ENCODE measurements around the gene TLCD3A.
A peak's percentile ranks its signal among the peaks of the same experiment; 100 is the strongest.

The TLCD3A gene

DNA sequence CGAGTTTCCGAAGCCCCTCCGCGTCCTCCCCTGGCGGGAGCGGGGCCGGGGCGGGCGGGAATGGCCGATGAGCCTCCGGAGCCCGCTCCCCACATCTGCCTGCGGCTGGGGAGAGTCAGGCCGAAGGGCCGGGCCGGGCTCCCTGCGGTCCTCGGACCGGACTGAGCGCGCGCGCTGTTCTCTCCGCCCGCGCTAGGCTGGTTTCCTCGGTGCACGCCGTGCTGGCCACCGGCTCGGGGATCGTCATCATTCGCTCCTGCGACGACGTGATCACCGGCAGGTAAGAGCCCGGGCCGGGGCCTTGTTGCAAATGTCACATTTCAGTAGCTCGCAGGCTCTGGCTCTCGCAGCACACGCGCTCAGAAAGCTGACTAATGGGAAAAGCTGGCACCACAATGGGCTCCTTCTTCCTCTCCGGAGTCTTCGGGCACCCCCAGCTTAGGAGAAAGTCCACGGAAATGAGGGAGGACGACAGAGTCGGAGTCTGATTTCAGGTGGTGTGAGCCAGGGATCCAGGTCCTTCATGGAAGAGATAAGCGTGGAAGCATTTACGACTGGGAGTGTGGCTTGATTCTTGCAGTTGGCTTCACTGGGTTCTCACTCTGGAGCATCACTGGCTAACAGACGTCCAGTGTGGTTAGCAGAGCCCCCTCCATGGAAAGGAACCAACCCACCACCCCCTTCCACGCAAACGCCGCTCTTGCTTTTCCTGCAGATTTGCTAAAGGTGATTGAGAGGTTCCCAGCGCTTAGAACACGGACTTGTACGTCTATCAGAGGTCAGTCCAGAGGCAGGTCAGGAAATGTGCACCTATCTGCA, 715 bp downstream of the TLCD3A start:
- no peaks in the 10 kb centered on the region for H3K9me3 ChIP-seq (ENCODE audit: control insufficient read depth, low read length)
- no peaks in the 10 kb centered on the region for H3K27me3 ChIP-seq (replicated peaks; ENCODE audit: control insufficient read depth, insufficient read depth, low read length, poor library complexity, severe bottlenecking)
- peaks cover 8% of the 10 kb centered on the region for H3K4me1 ChIP-seq (ENCODE audit: control insufficient read depth, insufficient read depth, low read length, poor library complexity, severe bottlenecking)
- no peak for DNase-seq
- H3K4me3 ChIP-seq (ENCODE audit: insufficient read depth, low read depth, low read length, poor library complexity, severe bottlenecking) = peak overlapping the region; percentile 50
- H3K27ac ChIP-seq (ENCODE audit: insufficient read depth, low read length, poor library complexity, severe bottlenecking) = peak overlapping the region; percentile 11
- H3K36me3 ChIP-seq (ENCODE audit: control insufficient read depth, insufficient read depth, low read length) = no peaks in the 10 kb centered on the region

DNA sequence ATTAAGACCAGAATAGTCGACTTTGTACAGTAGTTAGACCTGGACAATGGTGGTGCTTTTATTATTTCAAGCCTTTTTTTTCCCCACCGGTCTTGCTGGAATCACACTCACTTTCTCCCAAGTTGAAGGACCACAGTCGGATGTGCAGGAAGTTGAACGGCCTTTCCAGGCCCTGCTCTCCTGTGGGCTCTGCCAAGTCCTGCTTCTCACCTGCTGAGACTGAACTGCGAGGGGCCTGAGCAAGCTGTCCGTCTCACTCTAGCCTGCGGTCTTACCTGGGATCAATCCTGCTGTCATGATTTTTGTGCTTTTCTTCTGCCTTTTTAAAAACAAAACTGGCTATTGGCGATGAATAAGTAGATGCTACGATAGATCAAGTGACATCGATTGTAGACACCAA, 1.3 kb downstream of the TLCD3A start:
- no peak overlapping the region for H3K27ac ChIP-seq (ENCODE audit: insufficient read depth, low read length, poor library complexity, severe bottlenecking)
- H3K36me3 ChIP-seq (ENCODE audit: control insufficient read depth, insufficient read depth, low read length) = no peaks in the 10 kb centered on the region
- H3K4me3 ChIP-seq (ENCODE audit: insufficient read depth, low read depth, low read length, poor library complexity, severe bottlenecking) = no peak overlapping the region
- no peaks in the 10 kb centered on the region for H3K9me3 ChIP-seq (ENCODE audit: control insufficient read depth, low read length)
- DNase-seq = no peak
- H3K4me1 ChIP-seq (ENCODE audit: control insufficient read depth, insufficient read depth, low read length, poor library complexity, severe bottlenecking) = peaks cover 8% of the 10 kb centered on the region
- no peaks in the 10 kb centered on the region for H3K27me3 ChIP-seq (replicated peaks; ENCODE audit: control insufficient read depth, insufficient read depth, low read length, poor library complexity, severe bottlenecking)

DNA sequence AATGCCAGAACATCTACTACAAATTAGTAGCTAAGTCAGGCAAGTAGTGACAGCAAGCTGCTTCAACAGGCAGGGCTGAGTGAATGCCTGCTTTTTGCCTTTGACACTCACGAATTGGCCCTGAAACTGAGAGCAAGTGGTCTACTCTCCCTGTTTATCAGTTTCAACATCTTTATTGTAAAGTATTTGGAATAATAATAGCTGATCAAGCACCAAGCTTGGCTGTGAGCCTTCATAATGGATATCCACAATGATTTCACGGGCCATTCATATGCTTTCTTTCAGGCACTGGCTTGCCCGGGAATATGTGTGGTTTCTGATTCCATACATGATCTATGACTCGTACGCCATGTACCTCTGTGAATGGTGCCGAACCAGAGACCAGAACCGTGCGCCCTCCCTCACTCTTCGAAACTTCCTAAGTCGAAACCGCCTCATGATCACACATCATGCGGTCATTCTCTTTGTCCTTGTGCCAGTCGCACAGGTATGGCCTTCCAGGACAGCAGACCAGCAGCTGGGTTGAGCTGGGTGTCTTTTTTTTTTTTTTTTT, 5.2 kb downstream of the TLCD3A start:
- H3K4me3 ChIP-seq (ENCODE audit: insufficient read depth, low read depth, low read length, poor library complexity, severe bottlenecking) = no peak overlapping the region
- peaks cover 4% of the 10 kb centered on the region for H3K4me1 ChIP-seq (ENCODE audit: control insufficient read depth, insufficient read depth, low read length, poor library complexity, severe bottlenecking)
- no peaks in the 10 kb centered on the region for H3K9me3 ChIP-seq (ENCODE audit: control insufficient read depth, low read length)
- peaks cover 4% of the 10 kb centered on the region for H3K36me3 ChIP-seq (ENCODE audit: control insufficient read depth, insufficient read depth, low read length)
- no peak overlapping the region for H3K27ac ChIP-seq (ENCODE audit: insufficient read depth, low read length, poor library complexity, severe bottlenecking)
- H3K27me3 ChIP-seq (replicated peaks; ENCODE audit: control insufficient read depth, insufficient read depth, low read length, poor library complexity, severe bottlenecking) = no peaks in the 10 kb centered on the region
- no peak for DNase-seq

DNA sequence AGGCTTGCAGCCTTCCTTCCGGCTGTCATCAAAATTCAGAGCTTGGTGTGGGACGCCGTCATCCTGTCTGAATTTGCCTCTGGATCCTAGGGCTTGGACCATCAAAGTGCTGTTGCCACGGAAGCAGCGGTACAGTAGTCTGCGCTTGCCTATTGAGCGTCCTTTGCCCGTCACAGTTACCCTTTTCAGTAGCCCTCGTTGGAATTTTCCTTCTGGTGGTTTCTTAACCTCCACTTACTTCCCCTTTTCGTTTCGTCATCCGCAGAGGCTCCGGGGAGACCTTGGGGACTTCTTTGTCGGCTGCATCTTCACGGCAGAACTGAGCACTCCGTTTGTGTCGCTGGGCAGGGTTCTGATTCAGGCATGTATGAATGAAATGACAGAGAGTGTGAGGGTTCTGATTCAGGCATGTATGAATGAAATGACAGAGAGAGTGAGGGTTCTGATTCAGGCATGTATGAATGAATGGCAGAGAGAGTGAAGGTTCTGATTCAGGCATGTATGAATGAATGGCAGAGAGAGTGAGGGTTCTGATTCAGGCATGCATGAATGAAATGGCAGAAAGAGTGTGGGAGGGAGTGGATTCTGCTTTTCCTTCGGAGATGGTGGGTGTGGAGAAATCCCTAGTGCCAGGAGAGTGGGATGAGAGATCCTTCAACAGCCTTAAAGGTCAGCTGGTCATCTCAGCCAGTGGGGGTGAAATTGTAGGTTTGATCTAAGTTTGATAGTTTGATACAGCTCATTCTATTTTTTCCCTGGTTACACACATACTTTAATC, 8.0 kb downstream of the TLCD3A start:
- no peak overlapping the region for H3K4me3 ChIP-seq (ENCODE audit: insufficient read depth, low read depth, low read length, poor library complexity, severe bottlenecking)
- no peak overlapping the region for H3K27ac ChIP-seq (ENCODE audit: insufficient read depth, low read length, poor library complexity, severe bottlenecking)
- no peaks in the 10 kb centered on the region for H3K9me3 ChIP-seq (ENCODE audit: control insufficient read depth, low read length)
- no peaks in the 10 kb centered on the region for H3K27me3 ChIP-seq (replicated peaks; ENCODE audit: control insufficient read depth, insufficient read depth, low read length, poor library complexity, severe bottlenecking)
- no peaks in the 10 kb centered on the region for H3K4me1 ChIP-seq (ENCODE audit: control insufficient read depth, insufficient read depth, low read length, poor library complexity, severe bottlenecking)
- no peak for DNase-seq
- H3K36me3 ChIP-seq (ENCODE audit: control insufficient read depth, insufficient read depth, low read length) = peaks cover 19% of the 10 kb centered on the region

DNA sequence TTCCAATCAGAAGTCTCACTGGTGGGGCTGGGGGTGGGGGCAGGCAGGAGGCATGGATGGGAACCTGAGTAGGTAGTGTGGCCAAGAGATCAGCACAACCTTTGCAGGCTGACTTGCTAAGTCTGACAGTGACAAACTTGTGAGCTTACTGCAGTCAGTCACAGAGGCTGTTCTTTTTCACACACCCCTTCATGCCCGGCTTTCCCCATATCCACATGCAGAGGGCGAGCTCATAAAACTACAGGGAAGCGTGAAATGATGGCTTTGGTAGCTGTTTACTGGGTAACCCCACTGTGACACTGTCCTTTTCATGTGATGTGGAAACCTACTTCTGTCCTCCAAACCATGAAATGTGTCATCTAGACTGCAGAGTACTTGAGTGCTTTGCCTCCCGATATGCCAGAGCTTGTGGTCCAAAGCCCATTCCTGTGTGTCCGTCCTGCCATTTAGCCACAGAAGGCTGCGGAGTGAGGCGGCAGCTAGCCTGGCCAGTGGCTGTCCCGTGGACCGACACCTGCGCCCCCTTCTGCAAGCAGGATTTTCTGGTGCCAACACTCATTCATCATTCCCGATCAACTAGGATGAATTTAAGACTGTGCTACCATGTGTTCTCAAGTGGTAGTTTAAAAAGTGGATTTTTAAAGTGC, 9.9 kb downstream of the TLCD3A start:
- no peaks in the 10 kb centered on the region for H3K9me3 ChIP-seq (ENCODE audit: control insufficient read depth, low read length)
- H3K27me3 ChIP-seq (replicated peaks; ENCODE audit: control insufficient read depth, insufficient read depth, low read length, poor library complexity, severe bottlenecking) = no peaks in the 10 kb centered on the region
- H3K27ac ChIP-seq (ENCODE audit: insufficient read depth, low read length, poor library complexity, severe bottlenecking) = no peak overlapping the region
- no peak overlapping the region for H3K4me3 ChIP-seq (ENCODE audit: insufficient read depth, low read depth, low read length, poor library complexity, severe bottlenecking)
- DNase-seq = no peak
- no peaks in the 10 kb centered on the region for H3K4me1 ChIP-seq (ENCODE audit: control insufficient read depth, insufficient read depth, low read length, poor library complexity, severe bottlenecking)
- peaks cover 36% of the 10 kb centered on the region for H3K36me3 ChIP-seq (ENCODE audit: control insufficient read depth, insufficient read depth, low read length)

DNA sequence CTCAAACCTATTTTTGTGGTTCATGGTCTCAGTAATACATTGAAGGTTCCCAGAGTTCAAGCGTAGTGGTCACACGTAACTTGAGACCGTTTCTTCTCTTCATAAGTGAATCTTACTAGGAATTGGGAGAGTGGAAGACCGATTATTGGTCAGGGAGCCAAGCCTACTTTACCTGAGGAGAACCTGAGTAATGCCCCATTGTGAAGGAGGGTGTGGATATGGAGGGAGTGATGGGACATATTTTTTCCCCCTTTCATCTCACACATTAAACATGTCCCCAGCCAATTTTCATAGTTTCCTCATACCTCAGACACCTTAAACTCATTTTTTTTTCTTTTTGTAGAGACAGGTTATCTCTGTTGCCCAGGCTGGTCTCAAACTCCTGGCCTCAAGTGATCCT, 10.7 kb downstream of the TLCD3A start:
- no peaks in the 10 kb centered on the region for H3K9me3 ChIP-seq (ENCODE audit: control insufficient read depth, low read length)
- no peak for DNase-seq
- no peaks in the 10 kb centered on the region for H3K4me1 ChIP-seq (ENCODE audit: control insufficient read depth, insufficient read depth, low read length, poor library complexity, severe bottlenecking)
- peaks cover 41% of the 10 kb centered on the region for H3K36me3 ChIP-seq (ENCODE audit: control insufficient read depth, insufficient read depth, low read length)
- no peak overlapping the region for H3K4me3 ChIP-seq (ENCODE audit: insufficient read depth, low read depth, low read length, poor library complexity, severe bottlenecking)
- H3K27me3 ChIP-seq (replicated peaks; ENCODE audit: control insufficient read depth, insufficient read depth, low read length, poor library complexity, severe bottlenecking) = no peaks in the 10 kb centered on the region
- no peak overlapping the region for H3K27ac ChIP-seq (ENCODE audit: insufficient read depth, low read length, poor library complexity, severe bottlenecking)

DNA sequence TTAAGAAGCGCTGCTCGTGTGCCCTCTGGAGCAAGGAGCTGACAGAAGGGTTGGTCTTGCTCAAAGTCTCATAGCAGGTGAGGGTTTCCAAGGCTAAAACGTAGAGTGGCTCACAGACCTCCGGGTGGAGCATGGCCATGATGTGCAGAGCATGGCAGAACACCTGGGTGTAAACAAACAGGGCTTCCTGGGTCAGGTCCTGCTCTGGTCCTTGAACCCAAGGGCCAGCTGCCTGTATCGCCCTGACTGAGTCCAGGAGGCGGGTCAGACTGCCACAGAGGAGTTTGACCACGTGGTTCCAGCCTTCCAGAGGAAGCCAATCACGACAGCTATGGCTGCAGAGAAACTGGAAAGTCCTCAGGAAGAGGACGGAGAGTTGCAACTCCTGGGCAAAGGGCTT, 12.5 kb downstream of the TLCD3A start:
- H3K27ac ChIP-seq (ENCODE audit: insufficient read depth, low read length, poor library complexity, severe bottlenecking) = no peak overlapping the region
- no peak for DNase-seq
- H3K36me3 ChIP-seq (ENCODE audit: control insufficient read depth, insufficient read depth, low read length) = peaks cover 41% of the 10 kb centered on the region
- H3K9me3 ChIP-seq (ENCODE audit: control insufficient read depth, low read length) = no peaks in the 10 kb centered on the region
- peaks cover 1% of the 10 kb centered on the region for H3K4me1 ChIP-seq (ENCODE audit: control insufficient read depth, insufficient read depth, low read length, poor library complexity, severe bottlenecking)
- no peak overlapping the region for H3K4me3 ChIP-seq (ENCODE audit: insufficient read depth, low read depth, low read length, poor library complexity, severe bottlenecking)
- H3K27me3 ChIP-seq (replicated peaks; ENCODE audit: control insufficient read depth, insufficient read depth, low read length, poor library complexity, severe bottlenecking) = no peaks in the 10 kb centered on the region

DNA sequence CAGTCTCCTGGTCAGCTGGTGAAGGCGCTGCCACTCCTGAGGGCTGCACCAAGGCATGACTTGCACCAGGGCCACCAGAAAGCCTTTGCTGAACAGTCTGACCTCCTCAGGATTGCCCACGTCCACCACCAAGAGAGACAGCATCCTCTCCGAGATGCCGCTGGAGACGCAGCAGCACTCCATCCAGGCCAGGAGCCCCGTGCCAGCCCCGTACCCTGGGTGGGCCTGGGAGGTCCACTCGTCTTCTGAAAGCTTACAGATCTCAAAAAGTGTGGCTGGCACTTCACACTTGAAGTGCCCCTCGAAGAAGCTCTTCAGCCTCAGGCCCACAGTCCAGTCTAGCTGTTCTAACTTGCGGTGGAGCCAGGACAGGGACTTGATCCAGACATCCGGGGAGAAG, 13.0 kb downstream of the TLCD3A start:
- H3K27me3 ChIP-seq (replicated peaks; ENCODE audit: control insufficient read depth, insufficient read depth, low read length, poor library complexity, severe bottlenecking) = no peaks in the 10 kb centered on the region
- no peak overlapping the region for H3K4me3 ChIP-seq (ENCODE audit: insufficient read depth, low read depth, low read length, poor library complexity, severe bottlenecking)
- H3K27ac ChIP-seq (ENCODE audit: insufficient read depth, low read length, poor library complexity, severe bottlenecking) = no peak overlapping the region
- peaks cover 41% of the 10 kb centered on the region for H3K36me3 ChIP-seq (ENCODE audit: control insufficient read depth, insufficient read depth, low read length)
- no peaks in the 10 kb centered on the region for H3K9me3 ChIP-seq (ENCODE audit: control insufficient read depth, low read length)
- peaks cover 5% of the 10 kb centered on the region for H3K4me1 ChIP-seq (ENCODE audit: control insufficient read depth, insufficient read depth, low read length, poor library complexity, severe bottlenecking)
- DNase-seq = no peak

DNA sequence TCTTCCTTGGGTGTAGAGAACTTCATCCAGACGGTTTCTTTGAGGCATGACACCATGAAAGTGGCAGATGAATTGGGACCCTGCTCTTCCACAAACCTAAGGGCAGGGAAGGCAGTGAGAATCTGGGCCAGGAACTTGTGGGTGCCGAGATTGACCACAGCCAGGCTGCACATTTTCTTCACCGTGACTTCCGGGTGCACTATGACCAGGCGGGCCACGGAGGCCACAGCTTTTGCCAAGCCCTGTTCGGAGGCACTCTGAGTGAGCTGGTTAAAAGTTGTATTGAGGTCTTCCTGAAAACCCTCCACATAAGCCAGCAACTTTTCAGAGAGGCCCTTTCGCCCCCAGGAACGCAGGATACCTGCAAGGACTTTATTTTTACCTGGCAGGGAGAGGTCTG, 13.8 kb downstream of the TLCD3A start:
- H3K27ac ChIP-seq (ENCODE audit: insufficient read depth, low read length, poor library complexity, severe bottlenecking) = no peak overlapping the region
- H3K4me1 ChIP-seq (ENCODE audit: control insufficient read depth, insufficient read depth, low read length, poor library complexity, severe bottlenecking) = peaks cover 11% of the 10 kb centered on the region
- H3K9me3 ChIP-seq (ENCODE audit: control insufficient read depth, low read length) = no peaks in the 10 kb centered on the region
- peaks cover 41% of the 10 kb centered on the region for H3K36me3 ChIP-seq (ENCODE audit: control insufficient read depth, insufficient read depth, low read length)
- no peaks in the 10 kb centered on the region for H3K27me3 ChIP-seq (replicated peaks; ENCODE audit: control insufficient read depth, insufficient read depth, low read length, poor library complexity, severe bottlenecking)
- H3K4me3 ChIP-seq (ENCODE audit: insufficient read depth, low read depth, low read length, poor library complexity, severe bottlenecking) = no peak overlapping the region
- no peak for DNase-seq
